Measurements from ENCODE around the gene RNF112.
A peak's percentile ranks its signal among the peaks of the same experiment; 100 is the strongest.

The RNF112 gene

GRCh38 chr17:19410875-19411620 lies at the start of gene RNF112:
TSS of gene RNF112 (plus strand) at chr17:19411232. CDS start at chr17:19411409, 177 bp downstream.
- DNase-seq = no peak

- DNase-seq = no peak
Observed at GRCh38 chr17:19361326-19361725, 49.7 kb upstream of the RNF112 start.

GRCh38 chr17:19361944-19362276 lies 49.1 kb upstream of the RNF112 start:
- no peak for DNase-seq

GRCh38 chr17:19362277-19363113 lies 48.5 kb upstream of the RNF112 start, which contains the start of gene B9D1:
TSS of gene B9D1 (minus strand) at chr17:19362723. CDS start at chr17:19362569, 154 bp downstream.
- peak; percentile 84 for DNase-seq

- no peak for DNase-seq
Observed at GRCh38 chr17:19363114-19363438, 48.0 kb upstream of the RNF112 start.

- DNase-seq = no peak
Observed at GRCh38 chr17:19363460-19364035, 47.5 kb upstream of the RNF112 start.

- no peak for DNase-seq
Observed at GRCh38 chr17:19364699-19365498, 46.1 kb upstream of the RNF112 start.

GRCh38 chr17:19365499-19365817 lies 45.6 kb upstream of the RNF112 start:
- no peak for DNase-seq

GRCh38 chr17:19365833-19366636 lies 45.0 kb upstream of the RNF112 start:
- DNase-seq = no peak

GRCh38 chr17:19366637-19366972 lies 44.4 kb upstream of the RNF112 start:
- DNase-seq = no peak

- no peak for DNase-seq
Observed at GRCh38 chr17:19368229-19368628, 42.8 kb upstream of the RNF112 start.

GRCh38 chr17:19369107-19369778 lies 41.8 kb upstream of the RNF112 start:
- no peak for DNase-seq

GRCh38 chr17:19369846-19370492 lies 41.1 kb upstream of the RNF112 start:
- DNase-seq = no peak

- no peak for DNase-seq
Observed at GRCh38 chr17:19370493-19370960, 40.5 kb upstream of the RNF112 start.

- no peak for DNase-seq
Observed at GRCh38 chr17:19371259-19372010, 39.6 kb upstream of the RNF112 start.

GRCh38 chr17:19372011-19372370 lies 39.0 kb upstream of the RNF112 start:
- no peak for DNase-seq

GRCh38 chr17:19372439-19372838 lies 38.6 kb upstream of the RNF112 start:
- no peak for DNase-seq

GRCh38 chr17:19372866-19373504 lies 38.0 kb upstream of the RNF112 start:
- DNase-seq = no peak

GRCh38 chr17:19374136-19374535 lies 36.9 kb upstream of the RNF112 start:
- DNase-seq = no peak

GRCh38 chr17:19375732-19376131 lies 35.3 kb upstream of the RNF112 start:
- DNase-seq = no peak

Data from NCI-H345 (cell line).